H9 (cell line): ENCODE measurements around the gene MATK. TPM values are rescaled to one million over a fixed set of nuclear protein-coding genes. Genes with fewer than 3 reads are reported as not detected.

Experiments
- DNase-seq: peaks from one replicate; pipeline ENCODE4 v3.0.0-alpha.2; 2017
- H2AFZ ChIP-seq: one replicate; pipeline ENCODE4 v1.6.1; 2013; ENCODE audit warnings: mild to moderate bottlenecking, low read length, control low read depth, moderate library complexity
- H2AK5ac ChIP-seq: 2 replicates; pipeline ENCODE4 v1.6.1; 2013; ENCODE audit warnings: low read length, control low read depth, mixed read lengths; ENCODE audit not compliant: insufficient read length
- H2BK120ac ChIP-seq: one replicate; pipeline ENCODE4 v1.6.1; 2013; ENCODE audit warnings: low read depth, mild to moderate bottlenecking, low read length, control low read depth, inconsistent platforms; ENCODE audit not compliant: poor library complexity, severe bottlenecking
- H2BK12ac ChIP-seq: 2 replicates; pipeline ENCODE4 v1.6.1; 2013; ENCODE audit warnings: low read length, control low read depth, mixed read lengths, low read depth; ENCODE audit not compliant: insufficient read length
- H2BK15ac ChIP-seq: 2 replicates; pipeline ENCODE4 v1.6.1; 2013; ENCODE audit warnings: low read depth, low read length, control low read depth
- H2BK20ac ChIP-seq: one replicate; pipeline ENCODE4 v1.6.1; 2013; ENCODE audit warnings: low read depth, mild to moderate bottlenecking, low read length, control low read depth, inconsistent platforms; ENCODE audit not compliant: poor library complexity, severe bottlenecking
- H2BK5ac ChIP-seq: 2 replicates; pipeline ENCODE4 v1.6.1; 2013; ENCODE audit warnings: low read length, control low read depth, mixed read lengths; ENCODE audit not compliant: insufficient read length
- H3K14ac ChIP-seq: 2 replicates; pipeline ENCODE4 v1.6.1; 2013; ENCODE audit warnings: low read length, control low read depth; ENCODE audit not compliant: insufficient read depth
- H3K18ac ChIP-seq: 2 replicates; pipeline ENCODE4 v1.6.1; 2013; ENCODE audit warnings: low read depth, mild to moderate bottlenecking, mixed read lengths, low read length, control low read depth; ENCODE audit not compliant: insufficient read length
- H3K23ac ChIP-seq: 2 replicates; pipeline ENCODE4 v1.6.1; 2013; ENCODE audit warnings: low read length, control low read depth, mixed read lengths, low read depth; ENCODE audit not compliant: insufficient read length
- H3K23me2 ChIP-seq: 2 replicates; pipeline ENCODE4 v1.6.1; 2013; ENCODE audit warnings: low read depth, mild to moderate bottlenecking, mixed read lengths, low read length, control low read depth; ENCODE audit not compliant: insufficient read length, poor library complexity, severe bottlenecking
- H3K27ac ChIP-seq: 2 replicates; pipeline ENCODE4 v1.5.1; 2013; ENCODE audit warnings: low read length, control low read depth, mixed read lengths, low read depth; ENCODE audit not compliant: insufficient read length
- H3K27me3 ChIP-seq: 2 replicates; pipeline ENCODE4 v1.6.1; 2013; ENCODE audit warnings: low read length, control low read depth, inconsistent platforms; ENCODE audit not compliant: insufficient read depth
- H3K4ac ChIP-seq: 2 replicates; pipeline ENCODE4 v1.6.1; 2013; ENCODE audit warnings: low read depth, mild to moderate bottlenecking, control low read depth, inconsistent platforms, low read length, moderate library complexity
- H3K4me1 ChIP-seq: 2 replicates; pipeline ENCODE4 v1.6.1; 2013; ENCODE audit warnings: low read length, control low read depth, inconsistent platforms; ENCODE audit not compliant: insufficient read depth
- H3K4me2 ChIP-seq: 2 replicates; pipeline ENCODE4 v1.6.1; 2013; ENCODE audit warnings: low read length, control low read depth, mixed read lengths; ENCODE audit not compliant: insufficient read length, insufficient read depth
- H3K56ac ChIP-seq: 2 replicates; pipeline ENCODE4 v1.6.1; 2013; ENCODE audit warnings: low read depth, mild to moderate bottlenecking, mixed read lengths, low read length, control low read depth; ENCODE audit not compliant: insufficient read length
- H3K79me1 ChIP-seq: 2 replicates; pipeline ENCODE4 v1.6.1; 2013; ENCODE audit warnings: low read depth, mild to moderate bottlenecking, moderate library complexity, low read length, control low read depth, inconsistent platforms; ENCODE audit not compliant: insufficient read depth, poor library complexity, severe bottlenecking
- H3K79me2 ChIP-seq: 2 replicates; pipeline ENCODE4 v1.6.1; 2013; ENCODE audit warnings: low read length, control low read depth, inconsistent platforms; ENCODE audit not compliant: insufficient read depth
- H3K9ac ChIP-seq: 2 replicates; pipeline ENCODE4 v1.6.1; 2013; ENCODE audit warnings: low read length, control low read depth, mixed read lengths; ENCODE audit not compliant: insufficient read length; ENCODE audit errors: extremely low read depth
- H3K9me3 ChIP-seq: one replicate; pipeline ENCODE4 v1.6.1; 2013; ENCODE audit warnings: low read depth, low read length, inconsistent platforms; ENCODE audit not compliant: control insufficient read depth
- H3T11ph ChIP-seq: one replicate; pipeline ENCODE4 v1.6.1; 2013; ENCODE audit warnings: mild to moderate bottlenecking, low read length, control low read depth, inconsistent platforms
- H4K20me1 ChIP-seq: one replicate; pipeline ENCODE4 v1.6.1; 2013; ENCODE audit not compliant: control insufficient read depth, insufficient read length, insufficient read depth
- H4K5ac ChIP-seq: 2 replicates; pipeline ENCODE4 v1.6.1; 2013; ENCODE audit warnings: low read depth, mild to moderate bottlenecking, mixed read lengths, low read length, control low read depth; ENCODE audit not compliant: insufficient read length
- H4K8ac ChIP-seq: replicated peaks from 2 replicates; pipeline ENCODE4 v1.6.1; 2013; ENCODE audit warnings: low read length, control low read depth, mixed read lengths, low read depth; ENCODE audit not compliant: insufficient read length
- H4K91ac ChIP-seq: 2 replicates; pipeline ENCODE4 v1.6.1; 2013; ENCODE audit warnings: low read depth, mild to moderate bottlenecking, moderate library complexity, mixed read lengths, low read length, control low read depth; ENCODE audit not compliant: insufficient read length
- H3K27ac Mint-ChIP-seq, 3 experiments: 2 replicates in 2 of 3; 3 replicates in 1 of 3; pipeline ENCODE4 v1.8.0; 2020 to 2021; ENCODE audit warnings: mixed read lengths in 3 of 3, mild to moderate bottlenecking in 1 of 3, moderate library complexity in 1 of 3
- H3K27me3 Mint-ChIP-seq: 2 replicates; pipeline ENCODE4 v1.8.0; 2021; ENCODE audit warnings: low read depth, mild to moderate bottlenecking, moderate library complexity, mixed read lengths
- H3K36me3 Mint-ChIP-seq, 3 experiments: 2 replicates in 2 of 3; 3 replicates in 1 of 3; pipeline ENCODE4 v1.8.0; 2020 to 2021; ENCODE audit warnings: low read depth in 3 of 3, mixed read lengths in 3 of 3; ENCODE audit not compliant: insufficient read depth in 1 of 3
- H3K4me1 Mint-ChIP-seq, 2 experiments: 2 replicates each; pipeline ENCODE4 v1.8.0; 2020; ENCODE audit warnings: mixed read lengths in 2 of 2
- H3K4me3 Mint-ChIP-seq, 2 experiments: 2 replicates in 1 of 2; 3 replicates in 1 of 2; pipeline ENCODE4 v1.8.0; 2020 to 2021; ENCODE audit warnings: mild to moderate bottlenecking in 2 of 2, mixed read lengths in 2 of 2, moderate library complexity in 1 of 2
- H3K9me3 Mint-ChIP-seq, 2 experiments: 2 replicates in 1 of 2; 3 replicates in 1 of 2; pipeline ENCODE4 v1.8.0; 2020; ENCODE audit warnings: mild to moderate bottlenecking in 2 of 2, mixed read lengths in 2 of 2, moderate library complexity in 1 of 2
- WGBS: extraction: QIAGEN DNeasy Blood & Tissue Kit; methylation state at CpG from one replicate; pipeline ENCODE4 v1.1.7; 2013; ENCODE audit warnings: missing lambda C conversion rate, low lambda C conversion rate, mixed read lengths; ENCODE audit not compliant: insufficient read length; ENCODE audit errors: extremely low coverage; 5-methylcytosine and 5-hydroxymethylcytosine counted together
- total RNA-seq: library from RNA; stranded (reverse); gene quantifications from 2 replicates; pipeline ENCODE4 v1.2.1, GENCODE V29; 2021
- TF ChIP-seq, protein P1 (sequence below): fragments of 200-600 bp; sonication (generic); conservative IDR thresholded peaks from 3 replicates; pipeline ENCODE4 v1.8.0; 2021; ENCODE audit warnings: antibody characterized with exemption, mild to moderate bottlenecking

The MATK gene
- total RNA-seq, 1 experiment from 2014 or later = 13.5 TPM

GRCh38 chr19:3782330-3782729 is 3.9 kb downstream of the MATK start:
- H2BK12ac ChIP-seq = no peak overlapping the region
- peaks cover 2% of the 10 kb centered on the region; the same call in 1 of the 2 replicates for H3K27me3 ChIP-seq
- Mint-ChIP-seq H3K27ac (no peak overlapping the region), H3K9me3 (peaks cover 21 to 23% of the 10 kb centered on the region in 2 experiments), H3K36me3 (peaks cover 21 to 24% (median 21%) of the 10 kb centered on the region in 3 experiments), H3K27me3 (peaks cover 47% of the 10 kb centered on the region), H3K4me1 (peaks cover 2 to 5% of the 10 kb centered on the region in 2 experiments; a peak in 2 of 4 replicates), H3K4me3 (peak overlapping the region in 1 of 2 experiments; percentile 28; a peak in 2 of 5 replicates)
- H4K20me1 ChIP-seq = no peaks in the 10 kb centered on the region
- H3K56ac ChIP-seq = no peak overlapping the region
- H3K4me1 ChIP-seq = no peaks in the 10 kb centered on the region
- WGBS = no CpG with 5 or more reads among the region's 1 CpG
- TF ChIP-seq, protein P1, sequence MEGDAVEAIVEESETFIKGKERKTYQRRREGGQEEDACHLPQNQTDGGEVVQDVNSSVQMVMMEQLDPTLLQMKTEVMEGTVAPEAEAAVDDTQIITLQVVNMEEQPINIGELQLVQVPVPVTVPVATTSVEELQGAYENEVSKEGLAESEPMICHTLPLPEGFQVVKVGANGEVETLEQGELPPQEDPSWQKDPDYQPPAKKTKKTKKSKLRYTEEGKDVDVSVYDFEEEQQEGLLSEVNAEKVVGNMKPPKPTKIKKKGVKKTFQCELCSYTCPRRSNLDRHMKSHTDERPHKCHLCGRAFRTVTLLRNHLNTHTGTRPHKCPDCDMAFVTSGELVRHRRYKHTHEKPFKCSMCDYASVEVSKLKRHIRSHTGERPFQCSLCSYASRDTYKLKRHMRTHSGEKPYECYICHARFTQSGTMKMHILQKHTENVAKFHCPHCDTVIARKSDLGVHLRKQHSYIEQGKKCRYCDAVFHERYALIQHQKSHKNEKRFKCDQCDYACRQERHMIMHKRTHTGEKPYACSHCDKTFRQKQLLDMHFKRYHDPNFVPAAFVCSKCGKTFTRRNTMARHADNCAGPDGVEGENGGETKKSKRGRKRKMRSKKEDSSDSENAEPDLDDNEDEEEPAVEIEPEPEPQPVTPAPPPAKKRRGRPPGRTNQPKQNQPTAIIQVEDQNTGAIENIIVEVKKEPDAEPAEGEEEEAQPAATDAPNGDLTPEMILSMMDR = no peak
- no peaks in the 10 kb centered on the region for H3K23me2 ChIP-seq
- DNase-seq = no peak
- no peak overlapping the region for H4K8ac ChIP-seq
- no peak overlapping the region for H3K14ac ChIP-seq
- peaks cover 19% of the 10 kb centered on the region for H3K9me3 ChIP-seq
- H3K18ac ChIP-seq = no peak overlapping the region
- no peak overlapping the region for H2BK5ac ChIP-seq
- H2BK15ac ChIP-seq = no peak overlapping the region
- H4K5ac ChIP-seq = no peak overlapping the region
- H2AFZ ChIP-seq = no peak overlapping the region
- no peak overlapping the region for H3T11ph ChIP-seq
- H3K79me1 ChIP-seq = no peaks in the 10 kb centered on the region
- no peak overlapping the region for H3K23ac ChIP-seq
- H4K91ac ChIP-seq = no peak overlapping the region
- no peak overlapping the region for H3K4me2 ChIP-seq
- no peak overlapping the region for H2AK5ac ChIP-seq
- no peak overlapping the region for H3K9ac ChIP-seq
- H3K27ac ChIP-seq = no peak overlapping the region
- no peaks in the 10 kb centered on the region for H3K79me2 ChIP-seq
- H2BK120ac ChIP-seq = no peak overlapping the region
- no peak overlapping the region for H3K4ac ChIP-seq
- H2BK20ac ChIP-seq = no peak overlapping the region
